Chondrocyte (in vitro differentiated cells): ENCODE data around the gene RIPPLY3. TPM values are rescaled to one million over a fixed set of nuclear protein-coding genes. Genes with fewer than 3 reads are reported as not detected.
A peak's percentile ranks its signal among the peaks of the same experiment; 100 is the strongest.
"Not testable (repeated sequence)": the region's sequence is repeated elsewhere in the genome, so short reads cannot be mapped to it uniquely, and the experiment has no call there.

Source experiments
- DNase-seq: peaks from one replicate; pipeline ENCODE4 v3.0.0; 2021; ENCODE audit warnings: mixed read lengths, low spot score
- H3K27ac Mint-ChIP-seq: one replicate; pipeline ENCODE4 v1.8.0; 2021; ENCODE audit warnings: mild to moderate bottlenecking, moderate library complexity, mixed read lengths; ENCODE audit not compliant: unreplicated experiment
- H3K27me3 Mint-ChIP-seq: 2 replicates; pipeline ENCODE4 v1.8.0; 2021; ENCODE audit warnings: low read depth, mixed read lengths
- H3K36me3 Mint-ChIP-seq: 2 replicates; pipeline ENCODE4 v1.8.0; 2021; ENCODE audit warnings: low read depth, mixed read lengths
- H3K4me1 Mint-ChIP-seq: 2 replicates; pipeline ENCODE4 v1.8.0; 2021; ENCODE audit warnings: low read depth, mild to moderate bottlenecking, mixed read lengths
- H3K4me3 Mint-ChIP-seq: one replicate; pipeline ENCODE4 v1.8.0; 2021; ENCODE audit warnings: mild to moderate bottlenecking, moderate library complexity, mixed read lengths; ENCODE audit not compliant: unreplicated experiment
- H3K9me3 Mint-ChIP-seq: 2 replicates; pipeline ENCODE4 v1.8.0; 2021; ENCODE audit warnings: low read depth, mixed read lengths
- CTCF ChIP-seq: fragments of 200-600 bp; sonication (generic); IDR thresholded peaks from 2 replicates; pipeline ENCODE4 v1.5.0; 2021; ENCODE audit warnings: antibody characterized with exemption, mild to moderate bottlenecking, moderate library complexity
- total RNA-seq: library from RNA; stranded (reverse); gene quantifications from 3 replicates; pipeline ENCODE4 v1.2.1, GENCODE V29; 2021

The RIPPLY3 gene
- total RNA-seq, 1 donor from 2014 or later: 0.37 TPM

GRCh38 chr21:37000381-37000780, 6.1 kb upstream of the RIPPLY3 start:
- no peaks in the 10 kb centered on the region for H3K4me1 Mint-ChIP-seq
- H3K4me3 Mint-ChIP-seq: no peak overlapping the region
- no peaks in the 10 kb centered on the region for H3K9me3 Mint-ChIP-seq
- H3K36me3 Mint-ChIP-seq: no peaks in the 10 kb centered on the region
- peak; percentile 41 for TF ChIP-seq CTCF
- H3K27ac Mint-ChIP-seq: no peak overlapping the region
- H3K27me3 Mint-ChIP-seq: no peaks in the 10 kb centered on the region
- no peak for DNase-seq

DNA sequence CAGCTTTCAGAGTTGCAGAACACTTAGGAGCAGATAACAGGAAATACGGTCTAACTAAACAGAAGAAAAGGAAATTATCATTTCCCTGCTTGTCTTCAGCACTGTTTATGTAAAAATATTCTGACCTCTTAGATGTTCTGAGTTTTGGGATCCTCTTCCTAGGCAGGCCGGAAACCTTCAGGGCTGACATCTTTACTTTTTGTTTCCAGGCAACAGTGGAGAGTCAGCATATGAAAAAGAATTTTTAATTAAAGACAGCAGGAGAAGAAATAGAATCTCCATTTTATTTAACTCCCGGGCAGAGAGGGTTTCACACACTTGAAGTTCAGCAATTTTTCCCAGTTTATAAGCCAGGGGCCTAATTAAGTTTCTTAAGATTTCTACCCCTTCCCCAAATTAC, 5.1 kb upstream of the RIPPLY3 start:
- H3K27ac Mint-ChIP-seq: no peak overlapping the region

GRCh38 chr21:37002851-37003250, 3.7 kb upstream of the RIPPLY3 start:
- DNase-seq, H3K9me3 Mint-ChIP-seq, H3K27ac Mint-ChIP-seq, H3K36me3 Mint-ChIP-seq, H3K27me3 Mint-ChIP-seq, H3K4me3 Mint-ChIP-seq, H3K4me1 Mint-ChIP-seq: not testable (repeated sequence)

More for the DNA sequence above, 5.1 kb upstream of the RIPPLY3 start:
- H3K4me3 Mint-ChIP-seq: no peak overlapping the region
- no peaks in the 10 kb centered on the region for H3K4me1 Mint-ChIP-seq
- no peaks in the 10 kb centered on the region for H3K9me3 Mint-ChIP-seq
- DNase-seq: no peak
- H3K27me3 Mint-ChIP-seq: no peaks in the 10 kb centered on the region
- no peak for TF ChIP-seq CTCF
- no peaks in the 10 kb centered on the region for H3K36me3 Mint-ChIP-seq

DNA sequence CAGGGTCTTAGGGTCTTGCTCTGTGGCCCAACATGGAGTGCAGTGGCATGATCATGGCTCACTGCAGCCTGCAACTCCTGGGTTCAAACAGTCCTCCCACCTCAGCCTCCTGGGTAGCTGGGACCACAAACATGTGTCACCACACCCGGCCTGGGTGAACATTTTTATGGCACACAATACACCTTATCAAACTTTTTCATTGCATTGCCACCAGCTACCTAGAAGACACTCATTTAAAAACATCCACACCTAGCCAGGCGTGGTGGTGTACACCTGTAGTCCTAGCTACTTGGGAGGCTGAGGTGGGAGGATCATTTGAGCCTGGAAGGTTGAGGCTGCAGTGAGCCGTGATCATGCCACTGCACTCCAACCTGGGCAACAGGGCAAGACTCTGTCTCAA, 2.6 kb upstream of the RIPPLY3 start:
- not testable (repeated sequence) for H3K36me3 Mint-ChIP-seq, H3K4me3 Mint-ChIP-seq, DNase-seq, H3K27ac Mint-ChIP-seq, H3K27me3 Mint-ChIP-seq, H3K4me1 Mint-ChIP-seq, H3K9me3 Mint-ChIP-seq

- Mint-ChIP-seq H3K4me3 (peak overlapping the region; percentile 64), H3K9me3 (no peaks in the 10 kb centered on the region), H3K4me1 (peaks cover 7% of the 10 kb centered on the region), H3K36me3 (no peaks in the 10 kb centered on the region), H3K27me3 (no peaks in the 10 kb centered on the region), H3K27ac (no peak overlapping the region)
- no peak for TF ChIP-seq CTCF
- DNase-seq: no peak
Observed at GRCh38 chr21:37005548-37006485, 685 bp upstream of the RIPPLY3 start.

GRCh38 chr21:37008724-37009123, 2.2 kb downstream of the RIPPLY3 start:
- Mint-ChIP-seq H3K27me3 (no peaks in the 10 kb centered on the region), H3K9me3 (no peaks in the 10 kb centered on the region), H3K36me3 (no peaks in the 10 kb centered on the region), H3K4me1 (peaks cover 7% of the 10 kb centered on the region), H3K27ac (no peak overlapping the region), H3K4me3 (no peak overlapping the region)
- no peak for TF ChIP-seq CTCF
- DNase-seq: no peak
